ENCODE measurements around the gene MRPS26. TPM values are rescaled to one million over a fixed set of nuclear protein-coding genes. Genes with fewer than 3 reads are reported as not detected.

The MRPS26 gene
- total RNA-seq, 4 donors from 2014 or later: 58.7 to 69.8 (median 62.8) TPM

- H3K27me3 ChIP-seq: peaks cover 12 to 24% (median 14%) of the 10 kb centered on the region in 3 donors
- DNase-seq (no peak), ATAC-seq (no peak)
- H3K4me1 ChIP-seq: no peaks in the 10 kb centered on the region
- no peaks in the 10 kb centered on the region for H3K36me3 ChIP-seq
- no peak overlapping the region for H3K4me3 ChIP-seq
- TF ChIP-seq CTCF (IDR thresholded peaks at IDR 0.05 in 4 of 5, conservative IDR thresholded peaks at IDR 0.05 in 1 of 5) (no peak), POLR2A (IDR thresholded peaks at IDR 0.05) (no peak)
- no peak overlapping the region for H3K27ac ChIP-seq
- intact Hi-C loops (cut with DNase I; ENCODE audit: low total_unique reads): no loop called here
- in situ Hi-C loops (cut with MboI; ENCODE audit: low sequenced_read_pairs in 4 of 4): no loop called here
- no peaks in the 10 kb centered on the region for H3K9me3 ChIP-seq
Measured at GRCh38 chr20:3093861-3094361, 48.1 kb downstream of the MRPS26 start.

GRCh38 chr20:3094848-3095629 lies 49.2 kb downstream of the MRPS26 start:
- intact Hi-C loops (cut with DNase I; ENCODE audit: low total_unique reads) (no loop called here), in situ Hi-C loops (cut with MboI; ENCODE audit: low sequenced_read_pairs in 4 of 4) (no loop called here)
- TF ChIP-seq POLR2A (IDR thresholded peaks at IDR 0.05) (no peak), CTCF (IDR thresholded peaks at IDR 0.05 in 4 of 5, conservative IDR thresholded peaks at IDR 0.05 in 1 of 5) (no peak)
- Histone ChIP-seq H3K4me1 (no peaks in the 10 kb centered on the region), H3K9me3 (no peaks in the 10 kb centered on the region), H3K27me3 (peaks cover 12 to 24% (median 14%) of the 10 kb centered on the region in 3 donors), H3K36me3 (no peaks in the 10 kb centered on the region), H3K27ac (no peak overlapping the region), H3K4me3 (no peak overlapping the region)
- no peak for ATAC-seq
- DNase-seq: no peak

Other genes starting within 250 kb of the MRPS26 start
- 1 to 10 TPM in 1 of 4 donors, under 1 TPM in 2, not detected in 1; 0.46 to 1.6 (median 0.81) TPM for gene CPXM1, start 245.4 kb upstream of the MRPS26 start, total RNA-seq
- gene C20orf141, start 231.1 kb upstream of the MRPS26 start, total RNA-seq: not detected
- not detected for gene TMEM239, start 229.7 kb upstream of the MRPS26 start, total RNA-seq
- gene PCED1A, start 205.4 kb upstream of the MRPS26 start, total RNA-seq: 1 to 10 TPM; 2.6 to 9.3 (median 5.7) TPM
- gene VPS16, start 205.3 kb upstream of the MRPS26 start, total RNA-seq: 10 to 100 TPM; 17.3 to 26.4 (median 21.6) TPM
- gene PTPRA, start 172.6 kb upstream of the MRPS26 start, total RNA-seq: 10 to 100 TPM; 18.9 to 32.5 (median 27.3) TPM
- not detected for gene GNRH2, start 2.4 kb upstream of the MRPS26 start, total RNA-seq
- 1 to 10 TPM in 1 of 4 donors, not detected in 3; 2.2 TPM for gene OXT, start 25.6 kb downstream of the MRPS26 start, total RNA-seq
- not detected for gene AVP, start 38.7 kb downstream of the MRPS26 start, total RNA-seq
- gene FASTKD5, start 113.8 kb downstream of the MRPS26 start, total RNA-seq: 10 to 100 TPM; 38.8 to 58.7 (median 49.3) TPM
- 10 to 100 TPM; 14.6 to 17.1 (median 15.5) TPM for gene UBOX5, start 113.8 kb downstream of the MRPS26 start, total RNA-seq
- gene LZTS3, start 127.5 kb downstream of the MRPS26 start, total RNA-seq: 10 to 100 TPM; 15.3 to 33.4 (median 18.9) TPM
- gene DDRGK1, start 158.6 kb downstream of the MRPS26 start, total RNA-seq: 10 to 100 TPM; 55.2 to 75.7 (median 64.7) TPM
- 10 to 100 TPM; 27.2 to 59.5 (median 34.0) TPM for gene ITPA, start 163.4 kb downstream of the MRPS26 start, total RNA-seq
- gene SLC4A11, start 193.1 kb downstream of the MRPS26 start, total RNA-seq: 1 to 10 TPM; 2.0 to 3.3 (median 2.3) TPM